ENCODE data around the gene TBC1D2B. TPM values are rescaled to one million over a fixed set of nuclear protein-coding genes. Genes with fewer than 3 reads are reported as not detected.

The TBC1D2B gene
- total RNA-seq, 1 experiment from 2014 or later, result 18.3 TPM

- Mint-ChIP-seq H3K4me3 (no peak overlapping the region), H3K27me3 (ENCODE audit: low read depth) (no peaks in the 10 kb centered on the region), H3K27ac (no peak overlapping the region), H3K4me1 (peaks cover 7% of the 10 kb centered on the region), H3K36me3 (0 out of 2 replicates have a peak, but pooled peaks cover under 1% of the 10 kb centered on the region), H3K9me3 (no peaks in the 10 kb centered on the region)
- no peak for DNase-seq (ENCODE audit: low spot score)
- ATAC-seq, result no peak
- POLR2A ChIA-PET, result no interaction called here
- CTCF ChIA-PET, result interaction anchor here (1.5 to 5.2 kb wide), 5 partner anchors 19 to 152 kb away, joined by 4 to 46 read pairs (median 26); partner anchors contain the start of gene CIB2
- no peak for TF ChIP-seq ATF3 (CRISPR knock-in tag; conservative IDR thresholded peaks at IDR 0.05)
These were observed 34.3 kb upstream of the TBC1D2B start for GRCh38 chr15:78111788-78112187.

- Mint-ChIP-seq H3K36me3 (peaks cover 4% of the 10 kb centered on the region; the same call in 1 of the 2 replicates), H3K4me3 (no peak overlapping the region), H3K4me1 (peaks cover 7% of the 10 kb centered on the region), H3K9me3 (no peaks in the 10 kb centered on the region), H3K27me3 (ENCODE audit: low read depth) (no peaks in the 10 kb centered on the region), H3K27ac (no peak overlapping the region)
- no peak for TF ChIP-seq ZNF232 (CRISPR knock-in tag; IDR thresholded peaks at IDR 0.05)
- TF ChIP-seq FOXK1 (CRISPR knock-in tag; IDR thresholded peaks at IDR 0.05), result no peak
- no peak for TF ChIP-seq JUN (CRISPR knock-in tag; IDR thresholded peaks at IDR 0.05)
- no peak for TF ChIP-seq SOX15 (CRISPR knock-in tag; IDR thresholded peaks at IDR 0.05)
- TF ChIP-seq PRDM15 (CRISPR knock-in tag; IDR thresholded peaks at IDR 0.05), result no peak
- TF ChIP-seq NR1H2 (CRISPR knock-in tag; IDR thresholded peaks at IDR 0.05), result no peak
- no peak for TF ChIP-seq ETV6 (CRISPR knock-in tag; IDR thresholded peaks at IDR 0.05)
- TF ChIP-seq GRHL2 (CRISPR knock-in tag; IDR thresholded peaks at IDR 0.05; ENCODE audit: insufficient replicate concordance, severe bottlenecking), result no peak
- TF ChIP-seq ATF3 (CRISPR knock-in tag; conservative IDR thresholded peaks at IDR 0.05), result no peak
- no peak for TF ChIP-seq ESRRA (CRISPR knock-in tag; IDR thresholded peaks at IDR 0.05; ENCODE audit: borderline replicate concordance)
- TF ChIP-seq ZNF121 (CRISPR knock-in tag; IDR thresholded peaks at IDR 0.05), result no peak
- TF ChIP-seq TP53 (CRISPR knock-in tag; IDR thresholded peaks at IDR 0.05), result no peak
- no peak for TF ChIP-seq CDX4 (CRISPR knock-in tag; IDR thresholded peaks at IDR 0.05; ENCODE audit: borderline replicate concordance)
- no peak for TF ChIP-seq FOXP4 (CRISPR knock-in tag; IDR thresholded peaks at IDR 0.05)
- no peak for ATAC-seq
- POLR2A ChIA-PET, result no interaction called here
- CTCF ChIA-PET, result interaction anchor here (2.7 to 5.2 kb wide), 2 partner anchors 84 to 130 kb away, joined by 45 to 46 read pairs; no protein-coding TSS in a partner anchor
- no peak for DNase-seq (ENCODE audit: low spot score)
These were observed 33.5 kb upstream of the TBC1D2B start for GRCh38 chr15:78110916-78111475.

- ChIA-PET CTCF (interaction anchor here (0.7 to 5.2 kb wide), 6 partner anchors 12 to 150 kb away, joined by 3 to 91 read pairs (median 30); no protein-coding TSS in a partner anchor), POLR2A (no interaction called here)
- H3K36me3 Mint-ChIP-seq, result peaks cover 4% of the 10 kb centered on the region; the same call in 1 of the 2 replicates
- H3K27ac Mint-ChIP-seq, result peak overlapping the region; percentile 64; the same call in 1 of the 2 replicates
- no peak for ATAC-seq
- H3K9me3 Mint-ChIP-seq, result no peaks in the 10 kb centered on the region
- H3K27me3 Mint-ChIP-seq (ENCODE audit: low read depth), result no peaks in the 10 kb centered on the region
- DNase-seq (ENCODE audit: low spot score), result no peak
- peaks cover 7% of the 10 kb centered on the region for H3K4me1 Mint-ChIP-seq
- no peak for TF ChIP-seq ETV6 (CRISPR knock-in tag; IDR thresholded peaks at IDR 0.05)
- TF ChIP-seq HMGA2 (CRISPR knock-in tag; IDR thresholded peaks at IDR 0.05), result no peak
- TF ChIP-seq NFATC4 (CRISPR knock-in tag; IDR thresholded peaks at IDR 0.05), result no peak
- TF ChIP-seq ZMAT4 (CRISPR knock-in tag; IDR thresholded peaks at IDR 0.05), result no peak
- TF ChIP-seq CREB1 (CRISPR knock-in tag; IDR thresholded peaks at IDR 0.05), result no peak
- TF ChIP-seq AR (CRISPR knock-in tag; IDR thresholded peaks at IDR 0.05), result no peak
- TF ChIP-seq ZBTB43 (CRISPR knock-in tag; IDR thresholded peaks at IDR 0.05), result no peak
- TF ChIP-seq ZNF121 (CRISPR knock-in tag; IDR thresholded peaks at IDR 0.05), result no peak
- no peak overlapping the region for H3K4me3 Mint-ChIP-seq
These were observed 32.6 kb upstream of the TBC1D2B start for GRCh38 chr15:78110096-78110495.

Data from WTC11 (cell line).